ENCODE measurements around the gene MLH1. TPM values are rescaled to one million over a fixed set of nuclear protein-coding genes. Genes with fewer than 3 reads are reported as not detected.

The MLH1 gene
- total and polyA plus RNA-seq, 10 of the 15 experiments (the other 5 are each of a cell fraction or from before 2014, with no cell fraction given) = 58.6 to 109 (median 81.4) TPM

DNA sequence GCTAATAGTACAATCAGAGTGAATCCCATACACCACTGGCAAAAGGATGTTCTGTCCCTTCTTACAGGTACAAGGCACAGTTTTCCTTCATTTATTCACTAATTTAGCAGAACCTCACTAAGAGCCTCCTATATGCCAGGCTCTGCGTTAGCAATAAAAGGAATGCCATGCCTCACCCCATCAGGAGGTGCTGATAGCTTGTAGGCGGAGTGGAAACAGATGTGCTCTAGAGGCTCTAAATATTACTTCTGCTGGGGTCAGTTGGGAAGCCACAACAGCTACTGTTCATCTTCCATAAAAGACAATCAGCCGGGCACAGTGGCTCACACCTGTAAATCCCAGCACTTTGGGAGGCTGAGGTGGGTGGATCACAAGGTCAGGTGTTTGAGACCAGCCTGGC, 24.4 kb downstream of the MLH1 start (continued):
- no peak for TF ChIP-seq CEBPZ (IDR thresholded peaks at IDR 0.05; ENCODE audit: low read depth, low read length)
- TF ChIP-seq NRF1 (conservative IDR thresholded peaks at IDR 0.05; ENCODE audit: low read depth, low read length) = no peak

- Histone ChIP-seq H3K4me2 (ENCODE audit: control insufficient read depth, insufficient read depth) (no peak overlapping the region), H3K4me1 (ENCODE audit: control insufficient read depth, insufficient read depth, low read length) (peaks cover 4% of the 10 kb centered on the region; the same call in 1 of the 2 replicates), H3K79me2 (ENCODE audit: control insufficient read depth, insufficient read depth, low read length) (no peaks in the 10 kb centered on the region), H3K27ac (ENCODE audit: control insufficient read depth, insufficient read depth) (no peak overlapping the region), H2AFZ (ENCODE audit: control insufficient read depth, low read depth, low read length) (no peak overlapping the region), H3K9me3 (replicated peaks; ENCODE audit: control insufficient read depth, insufficient read depth, low read length) (no peaks in the 10 kb centered on the region), H3K4me3 (no peak overlapping the region), H3K36me3 (ENCODE audit: control insufficient read depth in 2 of 2, insufficient read depth in 2 of 2, low read length in 1 of 2) (peaks cover 14 to 23% of the 10 kb centered on the region in 2 experiments), H3K27me3 (replicated peaks in 1 of 2; ENCODE audit: control insufficient read depth in 2 of 2, insufficient read depth in 2 of 2, low read length in 1 of 2) (no peaks in the 10 kb centered on the region), H3K9ac (ENCODE audit: control insufficient read depth, insufficient read depth, low read length) (no peak overlapping the region), H4K20me1 (ENCODE audit: control insufficient read depth, insufficient read depth) (peaks cover 2% of the 10 kb centered on the region; the same call in 1 of the 2 replicates)
- RAD21 ChIA-PET (ENCODE audit: unreplicated experiment) = interaction anchor here (0.6 to 3.2 kb wide), 14 partner anchors 11 to 197 kb away, joined by 3 to 17 read pairs (median 4); partner anchors contain the start of genes EPM2AIP1 and MLH1
- DNase-seq (ENCODE audit: low read depth, low spot score) (no peak), FAIRE-seq (no peak), ATAC-seq (peak; percentile 72)
- WGBS (ENCODE audit: insufficient coverage, insufficient replicate concordance, low lambda C conversion rate, missing lambda C conversion rate) = 78% methylated on average over 2 of the region's 2 CpGs
- no TSS peak for BruUV-seq (replicated peaks)
- intact Hi-C loops (cut with micrococcal nuclease; ENCODE audit: unreplicated experiment) (loop anchor here (2.0 kb wide), 1 partner anchor 189 kb away; no protein-coding TSS in a partner anchor), in situ Hi-C loops (cut with MboI) (loop anchor here (5.0 kb wide), 1 partner anchor 188 kb away; no protein-coding TSS in a partner anchor)
- CTCF ChIA-PET = interaction anchor here (0.6 to 3.5 kb wide), 28 partner anchors 9 to 423 kb away, joined by 3 to 51 read pairs (median 5); partner anchors contain the start of genes EPM2AIP1 and MLH1
- SMC1A ChIA-PET (ENCODE audit: uncharacterized antibody, unreplicated experiment) = interaction anchor here (0.7 to 2.2 kb wide), 20 partner anchors 10 to 1089 kb away, joined by 3 to 27 read pairs (median 4); partner anchors contain the start of genes LRRFIP2 and MLH1
- POLR2A ChIA-PET = interaction anchor here (0.5 to 1.6 kb wide), 3 partner anchors 31 to 181 kb away, joined by 3 to 6 read pairs (median 3); partner anchors contain the start of genes EPM2AIP1 and MLH1
- TF ChIP-seq CBFB (IDR thresholded peaks at IDR 0.05; ENCODE audit: low read depth) = no peak
- TF ChIP-seq NR2C2 (IDR thresholded peaks at IDR 0.05; ENCODE audit: borderline replicate concordance, control insufficient read depth, insufficient read length, low read depth) = no peak
- TF ChIP-seq, protein P1, sequence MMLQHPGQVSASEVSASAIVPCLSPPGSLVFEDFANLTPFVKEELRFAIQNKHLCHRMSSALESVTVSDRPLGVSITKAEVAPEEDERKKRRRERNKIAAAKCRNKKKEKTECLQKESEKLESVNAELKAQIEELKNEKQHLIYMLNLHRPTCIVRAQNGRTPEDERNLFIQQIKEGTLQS (IDR thresholded peaks at IDR 0.05; ENCODE audit: borderline replicate concordance, extremely low read depth, low read depth, low read length) = no peak
- no peak for TF ChIP-seq POLR2AphosphoS5 (IDR thresholded peaks at IDR 0.05; ENCODE audit: low read length)
- TF ChIP-seq CBX3 (IDR thresholded peaks at IDR 0.05; ENCODE audit: borderline replicate concordance, low read depth) = no peak
- peak; percentile 48 for TF ChIP-seq RAD21 (IDR thresholded peaks at IDR 0.05; ENCODE audit: insufficient read depth, low read depth, low read length)
- no peak for TF ChIP-seq RELA (IDR thresholded peaks at IDR 0.05; ENCODE audit: borderline replicate concordance, partially characterized antibody)
- no peak for TF ChIP-seq MYB (IDR thresholded peaks at IDR 0.05; ENCODE audit: borderline replicate concordance, low read depth, low read length)
- peak; percentile 27; the same call in 1 of the 2 replicates for TF ChIP-seq SMC3 (IDR thresholded peaks at IDR 0.05; ENCODE audit: borderline replicate concordance, low read length)
- no peak for TF ChIP-seq SMAD1 (IDR thresholded peaks at IDR 0.05; ENCODE audit: low read depth, partially characterized antibody)
- no peak for TF ChIP-seq STAT1 (conservative IDR thresholded peaks at IDR 0.05)
- TF ChIP-seq, protein P2, sequence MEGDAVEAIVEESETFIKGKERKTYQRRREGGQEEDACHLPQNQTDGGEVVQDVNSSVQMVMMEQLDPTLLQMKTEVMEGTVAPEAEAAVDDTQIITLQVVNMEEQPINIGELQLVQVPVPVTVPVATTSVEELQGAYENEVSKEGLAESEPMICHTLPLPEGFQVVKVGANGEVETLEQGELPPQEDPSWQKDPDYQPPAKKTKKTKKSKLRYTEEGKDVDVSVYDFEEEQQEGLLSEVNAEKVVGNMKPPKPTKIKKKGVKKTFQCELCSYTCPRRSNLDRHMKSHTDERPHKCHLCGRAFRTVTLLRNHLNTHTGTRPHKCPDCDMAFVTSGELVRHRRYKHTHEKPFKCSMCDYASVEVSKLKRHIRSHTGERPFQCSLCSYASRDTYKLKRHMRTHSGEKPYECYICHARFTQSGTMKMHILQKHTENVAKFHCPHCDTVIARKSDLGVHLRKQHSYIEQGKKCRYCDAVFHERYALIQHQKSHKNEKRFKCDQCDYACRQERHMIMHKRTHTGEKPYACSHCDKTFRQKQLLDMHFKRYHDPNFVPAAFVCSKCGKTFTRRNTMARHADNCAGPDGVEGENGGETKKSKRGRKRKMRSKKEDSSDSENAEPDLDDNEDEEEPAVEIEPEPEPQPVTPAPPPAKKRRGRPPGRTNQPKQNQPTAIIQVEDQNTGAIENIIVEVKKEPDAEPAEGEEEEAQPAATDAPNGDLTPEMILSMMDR (IDR thresholded peaks at IDR 0.05 in 2 of 3, conservative IDR thresholded peaks at IDR 0.05 in 1 of 3; ENCODE audit: control insufficient read depth in 2 of 3, extremely low read depth in 1 of 3, insufficient read depth in 1 of 3, low read depth in 3 of 3, low read length in 3 of 3) = peak; percentile 27 to 44 (median 35); a peak in 3 of 6 replicates
- no peak for TF ChIP-seq ETV6 (conservative IDR thresholded peaks at IDR 0.05 in 1 of 2, IDR thresholded peaks at IDR 0.05 in 1 of 2; ENCODE audit: borderline replicate concordance in 1 of 2, low read depth in 1 of 2)
- no peak for TF ChIP-seq ZBED1 (IDR thresholded peaks at IDR 0.05; ENCODE audit: borderline replicate concordance)
- no peak for TF ChIP-seq BRCA1 (IDR thresholded peaks at IDR 0.05; ENCODE audit: low read depth, low read length)
Observed at GRCh38 chr3:37024092-37024491, 30.8 kb downstream of the MLH1 start.

Measured in GM12878 (cell line).